Thoracic aorta (tissue), 2 donors: ENCODE results near the gene MYO1F. TPM values are rescaled to one million over a fixed set of nuclear protein-coding genes. Genes with fewer than 3 reads are reported as not detected.
A peak's percentile ranks its signal among the peaks of the same experiment; 100 is the strongest.

Experiments used
- ATAC-seq: fragments of 150-250 bp; one replicate; pipeline ENCODE4 v1.8.0; 2017; ENCODE audit warnings: low read depth; ENCODE audit not compliant: insufficient number of reproducible peaks, low FRiP score
- DNase-seq: peaks from one replicate; pipeline ENCODE4 v3.0.0-alpha.2; 2020; ENCODE audit warnings: low spot score
- H3K27ac ChIP-seq, 2 donors: fragments of 200-600 bp; sonication (generic); 1 replicate in 1 of 2; 2 replicates in 1 of 2; pipeline ENCODE4 v1.5.1; 2016; ENCODE audit warnings: mild to moderate bottlenecking in 2 of 2, moderate library complexity in 2 of 2
- H3K27me3 ChIP-seq: fragments of 200-600 bp; sonication (generic); replicated peaks from 2 replicates; pipeline ENCODE4 v1.6.0; 2016; ENCODE audit warnings: mild to moderate bottlenecking; ENCODE audit not compliant: insufficient read depth
- H3K36me3 ChIP-seq: fragments of 200-600 bp; sonication (generic); one replicate; pipeline ENCODE4 v1.5.1; 2016
- H3K4me1 ChIP-seq, 2 donors: fragments of 200-600 bp; sonication (generic); 1 replicate in 1 of 2; 2 replicates in 1 of 2; pipeline versions ENCODE4 v1.5.1 to v1.6.0; 2016; ENCODE audit warnings: low read depth in 2 of 2, mild to moderate bottlenecking in 1 of 2; ENCODE audit not compliant: control insufficient read depth in 1 of 2
- H3K4me3 ChIP-seq: fragments of 200-600 bp; sonication (generic); 2 replicates; pipeline ENCODE4 v1.5.1; 2016; ENCODE audit warnings: mild to moderate bottlenecking
- H3K9me3 ChIP-seq: fragments of 200-600 bp; sonication (generic); 2 replicates; pipeline ENCODE4 v1.5.1; 2016
- CTCF ChIP-seq: fragments of 200-600 bp; sonication (generic); IDR thresholded peaks from one replicate; pipeline ENCODE4 v1.5.1; 2019; ENCODE audit warnings: antibody characterized with exemption
- total RNA-seq, 2 donors: library from RNA; depleted of rRNA; stranded (reverse); fragments of >200 nt; gene quantifications; one replicate each; pipeline versions ENCODE4 v1.1.0 to v1.2.3, GENCODE V29; 2016

MYO1F gene
- total RNA-seq, 2 donors from 2014 or later = 29.6 to 33.9 TPM

- ATAC-seq (peak; percentile 77), DNase-seq (peak; percentile 98)
- Histone ChIP-seq H3K9me3 (no peaks in the 10 kb centered on the region), H3K36me3 (peaks cover 21% of the 10 kb centered on the region), H3K27ac (peak overlapping the region; percentile 42 to 67), H3K4me3 (peak overlapping the region; percentile 74), H3K27me3 (no peaks in the 10 kb centered on the region), H3K4me1 (peaks cover 11 to 39% of the 10 kb centered on the region in 2 donors)
- TF ChIP-seq CTCF = no peak
Observed at GRCh38 chr19:8592231-8593009, 15.2 kb upstream of the MYO1F start.

GRCh38 chr19:8589177-8589714 is 12.0 kb upstream of the MYO1F start:
- H3K27ac ChIP-seq = no peak overlapping the region
- H3K9me3 ChIP-seq = no peaks in the 10 kb centered on the region
- DNase-seq (no peak), ATAC-seq (no peak)
- H3K36me3 ChIP-seq = peaks cover 40% of the 10 kb centered on the region
- H3K4me3 ChIP-seq = no peak overlapping the region
- no peak for TF ChIP-seq CTCF
- H3K27me3 ChIP-seq = no peaks in the 10 kb centered on the region
- peaks cover 11 to 26% of the 10 kb centered on the region in 2 donors for H3K4me1 ChIP-seq

DNA sequence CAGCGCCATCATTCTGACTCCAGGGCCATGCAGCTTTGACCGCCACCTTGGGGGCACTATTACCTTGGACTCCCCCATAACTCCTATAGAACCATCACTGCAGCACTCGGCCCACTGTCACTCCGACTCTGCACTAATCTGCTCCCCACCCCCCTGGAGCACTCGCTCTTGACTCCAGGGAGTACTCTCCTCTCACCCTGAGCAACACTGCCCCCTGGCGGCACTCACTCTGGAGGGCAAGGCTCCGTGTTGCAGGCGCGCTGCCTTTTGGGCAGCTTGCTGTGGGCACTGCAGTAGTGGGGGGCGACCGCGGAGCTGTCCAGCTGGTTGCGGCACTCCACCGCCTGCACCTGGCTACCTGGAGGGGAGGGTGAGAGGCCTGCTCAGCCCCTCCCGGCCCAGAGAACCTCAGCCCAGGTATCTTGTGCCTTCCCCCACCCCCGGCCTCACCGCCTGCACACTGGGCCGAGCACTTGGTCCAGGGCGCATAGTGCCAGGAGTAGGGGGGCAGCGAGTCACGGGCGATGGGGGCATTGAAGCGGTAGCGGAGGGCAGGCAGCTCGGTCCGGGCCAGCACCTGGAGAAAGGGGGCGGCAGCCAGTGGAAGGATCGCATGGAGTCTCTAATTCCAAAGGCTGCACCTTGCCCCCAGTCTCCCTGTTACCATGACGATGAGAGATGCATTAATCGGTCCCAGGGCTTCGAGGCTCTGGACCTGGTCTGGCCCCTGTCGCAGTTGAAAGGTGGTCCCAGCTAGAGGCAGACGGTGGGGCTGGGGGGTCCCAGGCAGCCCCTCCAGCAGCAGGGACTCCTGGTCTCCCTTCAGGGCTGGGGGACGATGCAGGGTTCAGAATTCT is 8.9 kb upstream of the MYO1F start:
- no peaks in the 10 kb centered on the region for H3K4me1 ChIP-seq
- DNase-seq (no peak), ATAC-seq (no peak)
- no peak overlapping the region for H3K27ac ChIP-seq
- TF ChIP-seq CTCF = peak; percentile 40
- no peak overlapping the region for H3K4me3 ChIP-seq
- no peaks in the 10 kb centered on the region for H3K27me3 ChIP-seq
- peaks cover 52% of the 10 kb centered on the region for H3K36me3 ChIP-seq
- no peaks in the 10 kb centered on the region for H3K9me3 ChIP-seq

GRCh38 chr19:8584965-8585893 is 8.0 kb upstream of the MYO1F start:
- no peaks in the 10 kb centered on the region for H3K9me3 ChIP-seq
- no peak overlapping the region for H3K27ac ChIP-seq
- peaks cover 52% of the 10 kb centered on the region for H3K36me3 ChIP-seq
- H3K4me1 ChIP-seq = no peaks in the 10 kb centered on the region
- H3K27me3 ChIP-seq = no peaks in the 10 kb centered on the region
- TF ChIP-seq CTCF = no peak
- ATAC-seq = no peak
- no peak for DNase-seq
- H3K4me3 ChIP-seq = no peak overlapping the region
